Fibroblast of skin of scalp (primary cell): ENCODE results near the gene CYP2A6.
A peak's percentile ranks its signal among the peaks of the same experiment; 100 is the strongest.
"Not testable (repeated sequence)": the region's sequence is repeated elsewhere in the genome, so short reads cannot be mapped to it uniquely, and the experiment has no call there.

Source experiments
- DNase-seq: peaks from one replicate; pipeline ENCODE4 v3.0.0-alpha.2; 2013

The CYP2A6 gene

GRCh38 chr19:40842997-40843652 is 7.1 kb downstream of the CYP2A6 start:
- not testable (repeated sequence) for DNase-seq

GRCh38 chr19:40842012-40842411 is 8.2 kb downstream of the CYP2A6 start:
- DNase-seq, result not testable (repeated sequence)

- DNase-seq, result not testable (repeated sequence)
Observed at GRCh38 chr19:40838477-40838876, 11.8 kb downstream of the CYP2A6 start.

DNA sequence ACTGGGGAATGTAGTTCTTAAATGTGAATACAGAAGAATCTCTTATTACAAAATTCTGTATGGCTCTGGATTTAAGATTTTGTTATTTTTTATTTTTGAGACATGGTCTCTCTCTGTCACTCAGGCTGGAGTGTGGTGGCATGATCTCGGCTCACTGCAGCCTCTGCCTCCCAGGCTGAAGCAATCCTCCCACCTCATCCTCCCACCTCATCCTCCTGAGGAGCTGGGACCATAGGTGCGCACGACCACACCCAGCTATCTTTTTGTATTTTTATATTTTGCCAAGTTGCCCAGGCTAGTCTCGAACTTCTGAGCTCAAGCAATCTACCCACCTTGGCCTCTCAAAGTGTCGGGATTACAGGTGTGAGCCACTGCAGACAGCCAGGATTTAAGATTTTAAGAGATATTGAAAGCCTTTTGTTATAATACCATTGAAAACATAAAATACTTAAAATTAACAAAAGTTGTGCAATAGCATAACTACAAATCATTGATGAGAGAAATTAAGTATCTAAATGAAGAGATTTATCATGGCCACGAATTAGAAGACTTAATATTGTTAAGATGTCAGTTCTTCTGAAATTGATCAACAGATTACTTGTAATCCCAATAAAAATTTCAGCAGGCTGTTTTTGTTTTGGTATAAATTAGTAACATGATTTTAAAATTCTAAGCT is 13.4 kb downstream of the CYP2A6 start:
- DNase-seq, result no peak

DNA sequence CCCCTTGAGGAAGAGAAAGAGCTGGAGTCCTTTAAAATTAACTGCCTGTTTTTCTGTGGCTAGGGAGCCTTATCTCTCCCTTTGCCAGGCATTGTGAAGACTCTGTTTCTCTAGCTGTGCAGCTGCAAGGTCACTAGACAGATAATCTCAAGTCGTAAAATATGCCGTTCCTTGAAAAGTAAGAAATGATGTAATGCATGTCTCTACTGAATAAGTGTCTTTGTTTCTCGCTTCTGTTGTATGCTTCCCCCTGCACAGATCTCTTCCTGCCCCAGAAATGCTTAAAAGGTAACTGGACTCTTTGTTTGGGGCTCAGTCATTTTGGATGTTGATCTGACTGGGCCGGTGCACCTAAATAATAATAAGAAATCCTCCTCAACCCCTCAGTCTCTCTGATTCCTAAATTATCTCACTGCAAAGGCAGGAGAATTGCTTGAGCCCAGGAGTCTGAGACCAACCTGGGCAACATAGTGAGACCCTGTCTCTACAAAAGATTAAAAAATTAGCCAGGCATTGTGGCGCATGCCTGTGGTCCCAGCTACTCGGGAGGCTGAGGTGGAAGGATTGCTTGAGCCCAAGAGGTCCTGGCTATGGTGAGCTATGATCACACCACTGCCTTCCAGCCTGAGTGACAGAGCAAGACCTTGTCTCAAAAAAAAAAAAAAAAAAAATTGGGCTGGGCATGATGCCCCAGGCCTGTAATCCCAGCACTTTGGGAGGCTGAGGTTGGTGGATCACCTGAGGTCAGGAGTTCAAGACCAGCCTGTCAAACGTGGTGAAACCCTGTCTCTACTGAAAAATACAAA is 16.3 kb downstream of the CYP2A6 start:
- not testable (repeated sequence) for DNase-seq

GRCh38 chr19:40832431-40832790 is 17.8 kb downstream of the CYP2A6 start:
- DNase-seq, result not testable (repeated sequence)

DNA sequence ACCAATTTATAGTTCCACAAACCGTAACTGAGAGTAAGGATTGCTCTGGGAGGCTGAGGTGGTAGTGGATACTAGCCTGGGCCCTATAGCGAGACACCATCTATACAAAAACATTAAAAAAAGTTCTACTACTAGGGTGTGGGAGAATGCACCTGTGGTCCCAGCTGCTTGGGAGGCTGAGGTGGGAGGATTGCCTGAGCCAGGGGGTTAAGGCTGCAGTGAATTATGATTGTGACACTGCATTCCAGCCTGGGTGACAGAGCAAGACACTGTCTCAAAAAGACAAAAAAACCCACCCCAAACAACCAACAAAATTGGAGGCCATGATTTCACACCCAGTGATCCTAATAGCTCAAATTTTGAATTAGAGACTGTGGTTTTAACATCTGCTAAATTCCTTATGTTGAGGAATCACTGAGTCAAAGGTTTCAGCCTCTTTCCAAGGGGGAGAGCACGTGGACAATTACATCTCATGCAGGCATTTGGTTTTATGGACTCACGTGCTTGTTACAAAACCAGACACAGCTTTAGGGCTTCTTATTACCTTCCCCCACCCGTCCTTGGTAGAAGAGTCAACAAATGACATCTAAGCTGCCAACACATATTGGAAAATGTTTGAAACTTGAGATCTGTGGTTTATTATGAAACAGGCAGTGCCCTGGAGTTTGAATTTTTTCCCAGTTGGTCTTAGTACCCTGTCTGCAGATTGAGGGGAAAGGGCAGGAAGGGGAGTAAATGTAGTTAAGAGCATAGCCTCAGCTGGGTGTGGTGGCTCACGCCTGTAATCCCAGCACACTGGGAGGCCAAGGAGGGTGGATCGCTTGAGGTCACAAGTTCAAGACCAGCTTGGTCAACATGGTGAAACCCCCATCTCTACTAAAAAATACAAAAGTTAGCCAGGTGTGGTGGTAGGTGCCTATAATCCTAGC is 18.5 kb downstream of the CYP2A6 start:
- peak; percentile 92 for DNase-seq

- not testable (repeated sequence) for DNase-seq
Observed at GRCh38 chr19:40830741-40831140, 19.5 kb downstream of the CYP2A6 start.

GRCh38 chr19:40829205-40829604 is 21.0 kb downstream of the CYP2A6 start:
- no peak for DNase-seq

DNA sequence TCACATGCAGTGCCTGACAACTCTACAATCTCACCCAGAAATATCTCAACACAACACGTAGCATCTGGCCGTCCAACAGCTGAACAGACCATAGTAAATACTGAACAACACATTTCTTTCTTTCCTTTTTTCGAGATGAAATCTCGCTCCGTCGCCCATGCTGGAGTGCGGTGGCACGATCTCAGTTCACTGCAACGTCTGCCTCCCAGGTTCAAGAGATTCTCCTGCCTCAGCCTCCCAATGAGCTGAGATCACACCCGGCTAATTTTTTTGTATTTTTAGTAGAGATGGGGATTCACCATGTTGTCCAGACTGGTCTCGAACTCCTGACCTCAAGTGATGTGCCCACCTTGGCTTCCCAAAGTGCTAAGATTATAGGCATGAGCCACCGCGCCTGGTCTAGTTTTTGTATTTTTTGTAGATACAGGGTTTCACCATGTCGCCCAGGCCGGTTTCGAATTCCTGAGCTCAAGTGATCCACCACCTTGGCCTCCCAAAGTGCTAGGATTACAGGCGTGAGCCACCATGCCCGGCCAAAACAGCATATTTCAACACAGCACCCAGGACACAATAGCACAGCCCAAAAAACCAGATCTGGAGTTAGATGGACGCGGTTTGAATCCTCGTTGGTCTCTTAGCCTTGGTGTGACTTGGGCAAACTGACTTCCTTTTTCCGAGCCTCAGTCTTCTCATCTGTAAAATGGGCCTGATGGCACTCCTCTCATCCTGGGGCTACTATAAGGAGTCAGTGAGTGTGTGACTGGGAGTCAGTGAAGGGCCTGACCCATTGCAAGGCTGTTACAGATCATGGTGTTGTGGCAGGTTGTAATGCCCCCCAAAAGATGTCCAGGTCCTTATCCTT is 22.6 kb downstream of the CYP2A6 start:
- no peak for DNase-seq

GRCh38 chr19:40826699-40827385 is 23.4 kb downstream of the CYP2A6 start:
- not testable (repeated sequence) for DNase-seq

- not testable (repeated sequence) for DNase-seq
Observed at GRCh38 chr19:40826312-40826698, 23.9 kb downstream of the CYP2A6 start.

GRCh38 chr19:40825460-40826095 is 24.7 kb downstream of the CYP2A6 start:
- not testable (repeated sequence) for DNase-seq

GRCh38 chr19:40824916-40825315 is 25.3 kb downstream of the CYP2A6 start:
- DNase-seq, result not testable (repeated sequence)

GRCh38 chr19:40822704-40823553 is 27.3 kb downstream of the CYP2A6 start:
- DNase-seq, result not testable (repeated sequence)

DNA sequence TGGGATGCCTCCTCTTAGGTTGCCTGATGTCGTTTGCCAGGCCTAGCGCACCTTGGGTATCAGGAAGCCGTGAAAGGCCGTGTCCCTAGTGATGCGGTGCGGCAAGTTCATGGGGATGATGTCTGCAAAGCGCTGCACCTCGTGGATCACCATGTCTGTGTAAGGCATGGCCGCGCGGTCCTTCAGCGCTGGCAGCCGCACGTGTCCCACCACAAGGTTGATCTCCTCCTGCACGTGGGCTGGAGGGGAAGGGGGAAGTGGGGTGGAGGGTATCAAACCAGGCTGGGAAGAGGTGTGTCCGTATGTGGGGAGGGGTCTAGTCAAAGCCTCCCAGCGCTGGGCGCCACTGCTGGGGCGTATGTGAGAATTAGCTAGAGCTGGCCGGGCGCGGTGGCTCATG is 28.1 kb downstream of the CYP2A6 start:
- DNase-seq, result no peak

DNA sequence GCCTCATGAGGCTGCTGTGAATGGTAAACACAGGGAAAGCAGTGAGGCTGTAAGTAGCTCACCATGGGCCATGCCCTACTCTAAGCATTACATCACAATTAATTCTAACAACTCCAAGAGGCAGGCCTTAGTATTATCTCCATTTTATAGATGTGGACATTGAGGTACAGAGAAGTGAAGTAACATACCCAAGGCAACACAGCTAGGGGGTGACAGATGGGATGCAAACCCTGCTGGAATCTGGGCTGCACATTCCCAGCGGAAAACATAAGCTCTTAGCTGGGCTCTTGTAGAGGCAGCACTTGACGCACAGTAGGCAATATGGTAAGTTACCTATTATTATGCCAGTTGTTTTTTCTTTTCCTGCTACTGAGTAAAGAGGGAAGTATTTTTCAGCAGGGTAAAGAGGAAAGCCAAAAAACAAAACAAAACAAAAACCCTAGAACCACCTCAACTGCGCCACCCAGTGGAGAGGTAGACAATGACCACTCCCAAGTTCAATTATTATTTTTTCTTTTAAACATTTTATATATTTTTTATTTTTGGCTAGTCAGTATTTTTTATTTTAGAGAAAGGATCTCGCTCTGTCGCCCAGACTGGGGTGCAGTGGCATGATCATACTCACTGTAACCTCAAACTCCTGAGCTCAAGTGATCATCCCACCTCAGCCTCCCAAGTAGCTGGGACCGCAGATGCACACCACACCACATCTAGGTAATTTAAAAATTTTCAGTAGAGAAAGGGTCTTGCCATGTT is 30.6 kb downstream of the CYP2A6 start:
- DNase-seq, result peak; percentile 32
